ENCODE results near the gene TLE1.
"Not testable (repeated sequence)": the region's sequence is repeated elsewhere in the genome, so short reads cannot be mapped to it uniquely, and the experiment has no call there.

The TLE1 gene

DNA sequence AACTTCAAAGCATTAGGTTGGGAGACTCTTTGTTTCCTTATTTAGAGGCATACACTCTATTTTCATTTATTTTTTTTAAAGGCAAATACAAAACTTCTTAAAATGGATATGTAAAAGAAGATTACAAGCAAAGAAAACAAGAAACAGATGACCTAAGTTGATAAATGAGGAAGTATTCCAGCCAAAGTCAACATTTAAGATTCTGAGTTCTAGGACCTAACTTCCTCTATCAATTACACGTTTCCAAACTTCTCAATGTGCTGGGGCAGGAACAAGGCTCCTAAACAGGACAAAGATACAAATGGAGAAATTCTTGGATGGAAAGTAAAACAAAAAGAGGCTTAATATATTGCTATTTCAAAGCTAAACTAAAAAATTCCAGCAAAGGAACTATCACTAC lies 89.5 kb downstream of the TLE1 start:
- TF ChIP-seq, protein P1, sequence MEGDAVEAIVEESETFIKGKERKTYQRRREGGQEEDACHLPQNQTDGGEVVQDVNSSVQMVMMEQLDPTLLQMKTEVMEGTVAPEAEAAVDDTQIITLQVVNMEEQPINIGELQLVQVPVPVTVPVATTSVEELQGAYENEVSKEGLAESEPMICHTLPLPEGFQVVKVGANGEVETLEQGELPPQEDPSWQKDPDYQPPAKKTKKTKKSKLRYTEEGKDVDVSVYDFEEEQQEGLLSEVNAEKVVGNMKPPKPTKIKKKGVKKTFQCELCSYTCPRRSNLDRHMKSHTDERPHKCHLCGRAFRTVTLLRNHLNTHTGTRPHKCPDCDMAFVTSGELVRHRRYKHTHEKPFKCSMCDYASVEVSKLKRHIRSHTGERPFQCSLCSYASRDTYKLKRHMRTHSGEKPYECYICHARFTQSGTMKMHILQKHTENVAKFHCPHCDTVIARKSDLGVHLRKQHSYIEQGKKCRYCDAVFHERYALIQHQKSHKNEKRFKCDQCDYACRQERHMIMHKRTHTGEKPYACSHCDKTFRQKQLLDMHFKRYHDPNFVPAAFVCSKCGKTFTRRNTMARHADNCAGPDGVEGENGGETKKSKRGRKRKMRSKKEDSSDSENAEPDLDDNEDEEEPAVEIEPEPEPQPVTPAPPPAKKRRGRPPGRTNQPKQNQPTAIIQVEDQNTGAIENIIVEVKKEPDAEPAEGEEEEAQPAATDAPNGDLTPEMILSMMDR (conservative IDR thresholded peaks at IDR 0.05; ENCODE audit: low read depth): no peak
- POLR2A ChIA-PET (ENCODE audit: low non-redundant PET): no interaction called here
- H3K27ac ChIP-seq: no peak overlapping the region
- DNase-seq (ENCODE audit: low spot score): no peak
- CTCF ChIA-PET: interaction anchor here (0.6 kb wide), 1 partner anchor 12 kb away, joined by 4 read pairs; no protein-coding TSS in a partner anchor

DNA sequence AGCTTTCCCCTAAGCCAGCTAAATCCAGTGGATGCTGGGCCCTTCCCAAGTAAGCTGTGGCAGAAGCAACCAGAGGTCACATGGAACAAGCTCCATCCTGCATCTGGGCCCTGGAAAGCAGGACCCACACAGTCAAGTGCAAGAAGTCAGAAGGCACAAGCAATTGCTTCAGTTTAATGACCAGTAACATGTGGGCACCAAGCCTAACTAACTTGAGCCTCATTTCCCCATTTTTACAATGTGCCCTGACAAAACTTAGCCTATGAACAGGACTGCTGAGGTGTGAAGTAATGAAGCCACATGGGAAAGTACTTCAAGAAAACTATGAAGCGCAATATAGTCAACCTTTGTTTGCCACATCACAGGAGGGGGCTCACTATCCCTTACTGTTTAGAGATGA lies 90.5 kb downstream of the TLE1 start:
- DNase-seq (ENCODE audit: low spot score): no peak
- no peak overlapping the region for H3K27ac ChIP-seq
- POLR2A ChIA-PET (ENCODE audit: low non-redundant PET): no interaction called here
- CTCF ChIA-PET: no interaction called here
- TF ChIP-seq, protein P1 (conservative IDR thresholded peaks at IDR 0.05; ENCODE audit: low read depth): no peak

- no peak for DNase-seq (ENCODE audit: low spot score)
- ChIA-PET CTCF (no interaction called here), POLR2A (ENCODE audit: low non-redundant PET) (no interaction called here)
- TF ChIP-seq, protein P1 (conservative IDR thresholded peaks at IDR 0.05; ENCODE audit: low read depth): no peak
- no peak overlapping the region for H3K27ac ChIP-seq
Measured at GRCh38 chr9:81598123-81598497, 91.2 kb downstream of the TLE1 start.

GRCh38 chr9:81597419-81598122 lies 91.8 kb downstream of the TLE1 start:
- TF ChIP-seq, protein P1 (conservative IDR thresholded peaks at IDR 0.05; ENCODE audit: low read depth): no peak
- POLR2A ChIA-PET (ENCODE audit: low non-redundant PET): no interaction called here

DNA sequence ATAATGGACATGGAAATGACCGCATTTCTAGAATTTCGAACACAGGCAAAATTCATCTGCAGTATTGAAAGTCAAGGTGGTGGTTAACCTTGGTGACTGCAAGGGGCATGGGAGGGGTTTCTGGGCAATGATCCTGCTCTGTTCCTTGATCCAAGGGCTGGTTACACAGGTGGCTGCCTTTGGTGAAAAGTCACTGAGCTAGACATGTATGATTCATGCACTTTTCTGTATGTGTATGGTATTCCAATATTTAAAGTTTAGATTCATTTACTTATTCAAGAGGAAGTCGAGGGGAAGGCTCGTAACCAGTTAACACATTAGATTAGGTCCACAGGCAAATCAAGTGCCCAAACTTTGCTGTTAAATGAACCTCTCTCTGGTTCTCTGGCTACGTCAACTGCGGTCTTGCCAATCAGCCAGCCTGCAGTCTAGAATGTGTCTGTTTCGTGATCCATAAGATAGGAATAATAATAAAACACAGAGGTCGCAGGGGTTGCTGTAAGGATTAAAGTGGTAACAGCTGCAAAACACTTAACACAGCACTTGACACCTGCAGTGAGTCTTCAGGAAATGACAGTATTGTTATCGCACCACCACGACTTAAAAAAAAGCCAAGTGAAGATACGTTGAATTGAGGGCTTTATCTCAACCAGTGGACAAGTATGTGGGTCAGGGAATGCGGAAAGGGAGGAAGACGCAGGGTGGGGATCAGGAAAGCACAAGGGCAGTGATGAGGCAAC lies 92.5 kb downstream of the TLE1 start:
- H3K27ac ChIP-seq: no peak overlapping the region
- TF ChIP-seq, protein P1 (conservative IDR thresholded peaks at IDR 0.05; ENCODE audit: low read depth): no peak
- ChIA-PET CTCF (interaction anchor here (0.6 to 0.7 kb wide), 2 partner anchors 14 to 884 kb away, joined by 3 to 4 read pairs; no protein-coding TSS in a partner anchor), POLR2A (ENCODE audit: low non-redundant PET) (no interaction called here)
- DNase-seq (ENCODE audit: low spot score): no peak

More at GRCh38 chr9:81597419-81598122, 91.8 kb downstream of the TLE1 start:
- CTCF ChIA-PET: no interaction called here
- H3K27ac ChIP-seq: no peak overlapping the region
- no peak for DNase-seq (ENCODE audit: low spot score)

DNA sequence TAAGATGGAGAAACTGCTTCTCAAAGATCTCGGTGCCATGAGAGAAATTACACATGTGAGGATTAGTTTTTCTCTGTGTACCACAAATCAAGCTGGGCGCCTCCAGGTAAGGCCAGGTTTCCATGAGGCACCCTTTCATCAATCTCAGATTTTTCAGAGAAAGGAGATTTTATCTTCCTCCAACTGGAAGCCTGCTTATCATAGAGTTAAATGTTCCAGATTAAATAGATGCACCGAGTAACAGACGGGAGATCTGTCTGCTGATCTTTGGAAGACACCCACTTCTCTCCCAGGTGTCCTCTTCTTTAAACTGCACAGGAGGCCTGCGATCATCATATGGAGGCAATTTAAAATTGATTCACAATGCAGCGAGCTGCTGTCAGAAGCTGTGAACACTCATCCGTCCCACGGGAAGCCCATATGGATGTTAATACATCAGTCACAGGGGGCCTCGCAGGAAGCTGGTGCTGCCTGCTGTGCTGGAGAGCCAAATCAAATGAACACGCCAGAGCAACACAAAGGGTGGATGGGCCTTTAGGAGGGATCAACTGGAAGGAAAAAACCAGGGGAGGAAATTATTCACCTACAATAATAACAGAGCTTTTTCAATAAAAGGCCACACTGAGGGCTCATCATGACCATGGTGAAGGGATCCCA lies 93.3 kb downstream of the TLE1 start:
- ChIA-PET POLR2A (ENCODE audit: low non-redundant PET) (no interaction called here), CTCF (interaction anchor here (0.6 to 0.7 kb wide), 3 partner anchors 13 to 1970 kb away, joined by 3 to 4 read pairs (median 3); no protein-coding TSS in a partner anchor)
- TF ChIP-seq, protein P1 (conservative IDR thresholded peaks at IDR 0.05; ENCODE audit: low read depth): no peak
- no peak for DNase-seq (ENCODE audit: low spot score)
- H3K27ac ChIP-seq: no peak overlapping the region

GRCh38 chr9:81595293-81595692 lies 94.1 kb downstream of the TLE1 start:
- DNase-seq (ENCODE audit: low spot score); H3K27ac ChIP-seq; CTCF ChIA-PET; POLR2A ChIA-PET (ENCODE audit: low non-redundant PET): not testable (repeated sequence)

Measured in RWPE1 (cell line).